Cerebellar nuclear complex (tissue), 1 donor: ENCODE data around the gene CST6.
"Not testable (repeated sequence)": the region's sequence is repeated elsewhere in the genome, so short reads cannot be mapped to it uniquely, and the experiment has no call there.

Experiments used
- DNase-seq, 2 experiments: peaks; one replicate each; lab custom pipeline; 2025; lab: John Stamatoyannopoulos, UW

The CST6 gene

DNA sequence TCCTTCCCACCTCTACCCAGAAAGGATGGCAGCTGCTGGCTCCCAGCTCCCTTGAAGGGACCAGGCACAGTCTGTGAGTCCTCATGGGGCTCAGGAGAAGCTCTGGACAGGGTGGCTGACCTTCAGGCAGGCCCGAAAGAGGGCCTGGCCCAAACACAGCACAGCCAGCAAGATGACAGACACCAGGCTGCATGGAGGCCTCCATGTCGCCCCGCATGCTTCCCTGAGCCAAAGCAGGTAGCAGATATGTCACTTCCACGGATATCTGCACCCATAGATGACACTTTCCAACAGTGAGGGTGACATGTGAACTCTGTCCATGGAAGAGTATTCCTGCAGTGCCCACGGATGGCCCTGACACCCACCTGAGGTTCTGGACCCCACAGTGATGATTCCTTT lies 28.2 kb upstream of the CST6 start:
- no peak for DNase-seq

GRCh38 chr11:65987336-65987735 lies 24.5 kb upstream of the CST6 start:
- no peak for DNase-seq

GRCh38 chr11:65988791-65989592 lies 22.8 kb upstream of the CST6 start:
- DNase-seq = peak; percentile 72 to 95

- peak in 1 of 2 experiments; percentile 36 for DNase-seq
These were observed 19.8 kb upstream of the CST6 start for GRCh38 chr11:65992056-65992455.

DNA sequence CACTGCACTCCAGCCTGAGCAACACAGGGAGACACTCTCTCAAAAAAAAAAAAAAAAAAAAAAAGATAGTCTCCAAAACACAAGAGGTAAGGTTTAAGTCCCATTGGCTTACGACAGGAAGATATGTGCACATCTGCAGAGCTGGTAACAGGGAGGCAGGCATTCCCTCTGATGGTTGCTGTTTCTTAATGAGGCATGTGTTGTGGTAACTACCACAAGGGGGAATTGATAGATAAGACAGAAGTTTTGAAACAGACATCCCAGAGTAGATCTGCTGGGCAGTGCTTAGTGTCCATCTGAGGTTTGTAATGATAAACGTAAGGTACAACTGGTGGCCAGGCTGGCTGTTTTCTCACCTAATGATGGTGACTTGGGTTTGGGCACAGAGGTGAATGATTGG lies 14.5 kb upstream of the CST6 start:
- DNase-seq = no peak

DNA sequence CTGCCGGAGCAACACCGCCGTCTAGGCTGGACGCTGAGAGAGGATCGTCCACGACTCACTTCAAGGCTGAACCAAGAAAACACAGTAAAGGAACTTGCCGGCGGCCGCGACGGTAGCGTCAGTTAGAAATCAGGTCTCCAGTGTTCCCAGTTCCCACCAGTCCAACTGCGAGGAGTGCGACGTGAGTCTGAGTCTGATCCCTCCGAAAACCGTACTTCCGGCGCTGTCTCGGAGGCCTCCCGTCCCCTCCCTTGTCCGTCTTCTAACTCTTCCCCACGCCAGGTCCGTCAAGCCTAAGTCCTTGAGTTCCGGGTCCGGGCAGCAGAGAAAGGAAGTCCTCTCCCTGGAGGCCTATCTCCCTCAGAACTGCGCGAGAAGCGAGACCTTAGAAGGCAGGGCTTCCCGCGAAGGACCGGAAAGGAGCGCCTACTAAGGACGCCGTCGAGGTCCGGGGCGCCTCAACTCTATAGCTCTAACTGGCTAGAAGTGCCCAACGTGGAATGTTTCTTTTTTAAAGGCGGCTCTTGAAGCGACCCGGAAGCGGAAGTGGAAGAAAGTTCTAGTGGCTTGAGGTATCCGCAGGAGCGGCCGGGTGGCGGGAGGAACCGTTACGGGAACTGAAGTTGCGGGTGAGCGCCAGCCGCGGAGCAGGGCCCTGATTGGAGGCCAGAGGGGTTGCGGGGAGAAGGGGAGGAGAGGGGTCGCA lies 9.7 kb upstream of the CST6 start, which contains the start of the genes BANF1 and EIF1AD:
TSS of gene BANF1 (plus strand) at position 562 of the 706 bp plus-strand sequence. CDS start 748 bp downstream, outside the sequence.
TSS of gene EIF1AD (minus strand) at position 216 of the 706 bp plus-strand sequence. CDS start 1,768 bp downstream, outside the sequence.
- DNase-seq = peak in 1 of 2 experiments; percentile 90

DNA sequence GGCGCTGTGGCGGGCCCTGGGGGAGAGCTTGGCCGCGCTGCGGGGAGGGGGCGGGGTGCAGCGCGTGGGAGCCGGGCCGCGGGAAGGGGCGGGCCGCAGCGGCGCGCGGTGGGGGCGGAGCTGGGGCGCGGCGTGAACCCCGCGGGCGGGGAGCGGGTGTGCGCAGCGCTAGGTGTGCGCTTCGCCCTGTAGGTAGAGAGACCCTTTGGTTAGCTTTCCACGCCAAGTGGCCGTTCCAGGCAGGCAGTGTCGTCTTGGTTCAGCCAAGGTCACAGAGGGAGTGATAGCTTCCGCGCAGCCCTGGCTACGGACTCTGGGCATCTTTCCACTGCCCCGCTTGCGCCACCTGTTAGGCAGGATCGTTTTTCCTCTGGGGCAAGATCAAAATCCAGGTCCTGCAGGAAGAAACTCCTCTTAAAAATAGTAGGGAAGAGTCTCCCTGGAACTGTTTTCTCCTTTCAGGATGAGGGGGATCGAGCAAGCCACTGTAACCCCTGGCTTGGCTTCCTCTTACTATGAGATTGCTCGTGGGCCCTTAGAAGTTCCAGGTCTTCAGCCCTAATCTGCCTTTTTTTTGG lies 9.1 kb upstream of the CST6 start:
- DNase-seq = no peak

DNA sequence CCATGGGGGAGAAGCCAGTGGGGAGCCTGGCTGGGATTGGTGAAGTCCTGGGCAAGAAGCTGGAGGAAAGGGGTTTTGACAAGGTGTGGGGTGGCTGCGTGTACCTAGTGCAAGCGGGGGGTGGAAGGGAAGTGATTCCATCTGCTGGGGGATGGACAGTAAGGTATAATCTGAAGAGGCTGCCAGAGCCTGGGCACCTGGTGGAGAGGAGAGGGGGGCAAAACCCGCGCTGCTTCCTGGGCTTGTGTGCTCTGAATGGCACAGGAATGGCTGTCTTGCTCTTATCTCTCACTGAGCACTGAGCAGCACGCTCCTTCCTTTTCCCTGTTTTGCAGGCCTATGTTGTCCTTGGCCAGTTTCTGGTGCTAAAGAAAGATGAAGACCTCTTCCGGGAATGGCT lies 8.5 kb upstream of the CST6 start:
- no peak for DNase-seq

GRCh38 chr11:66004186-66004585 lies 7.6 kb upstream of the CST6 start:
- no peak for DNase-seq

- no peak for DNase-seq
These were observed 5.5 kb upstream of the CST6 start for GRCh38 chr11:66006134-66006890.

DNA sequence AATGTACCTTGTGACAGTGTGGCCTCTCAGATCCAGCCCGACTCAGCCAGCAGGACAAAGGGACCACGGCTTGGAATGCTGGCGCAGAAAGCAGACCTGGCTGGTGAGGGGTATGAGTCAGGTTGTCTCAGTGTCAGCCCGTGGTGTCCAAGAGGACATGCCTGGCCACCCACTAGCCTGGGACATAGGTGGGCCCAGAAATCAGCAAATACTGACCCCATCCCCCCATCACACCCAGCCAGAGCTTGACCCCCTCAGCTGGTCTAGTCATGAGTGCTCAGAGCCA lies 5.0 kb upstream of the CST6 start:
- DNase-seq = no peak

- DNase-seq = no peak
These were observed 4.6 kb upstream of the CST6 start for GRCh38 chr11:66007201-66007634.

DNA sequence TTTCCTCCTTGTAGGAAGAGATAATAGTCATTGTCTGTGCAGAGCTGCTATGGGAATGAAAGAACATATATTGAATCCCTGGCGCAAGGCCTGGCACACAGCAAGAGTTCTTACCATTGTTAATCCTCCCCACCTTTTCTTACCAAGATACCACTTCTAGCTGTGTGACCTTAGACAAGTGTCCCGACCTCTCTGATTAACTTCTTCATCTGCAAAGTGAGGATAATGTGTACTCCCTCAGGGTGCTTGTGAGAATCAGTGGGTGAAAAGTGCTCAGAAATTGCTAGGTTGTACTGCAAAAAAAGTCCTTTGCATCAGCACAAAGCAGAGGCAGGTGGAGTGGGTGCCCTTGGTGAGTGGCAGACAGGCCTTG lies 3.7 kb upstream of the CST6 start:
- no peak for DNase-seq

GRCh38 chr11:66008468-66009101 lies 3.2 kb upstream of the CST6 start:
- no peak for DNase-seq

DNA sequence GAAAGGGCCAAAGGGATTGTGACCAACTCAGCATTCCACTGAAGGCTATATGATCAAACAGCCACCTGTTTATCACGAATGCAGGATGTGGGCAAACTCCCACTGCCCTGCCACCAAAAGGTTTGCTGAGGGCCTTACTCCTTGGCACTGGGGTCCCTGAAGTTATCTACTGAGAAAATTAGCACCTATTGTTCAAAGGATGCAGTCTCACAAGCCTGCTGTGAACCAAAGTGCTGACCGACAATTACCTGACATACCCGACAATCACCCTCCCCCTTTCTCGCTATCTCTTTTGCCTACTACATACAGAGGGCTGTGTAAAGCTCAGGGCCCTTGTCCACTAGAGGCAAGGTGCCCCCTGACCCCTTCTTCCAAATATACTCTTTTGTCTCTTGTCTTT lies 1.8 kb upstream of the CST6 start:
- DNase-seq = not testable (repeated sequence)

DNA sequence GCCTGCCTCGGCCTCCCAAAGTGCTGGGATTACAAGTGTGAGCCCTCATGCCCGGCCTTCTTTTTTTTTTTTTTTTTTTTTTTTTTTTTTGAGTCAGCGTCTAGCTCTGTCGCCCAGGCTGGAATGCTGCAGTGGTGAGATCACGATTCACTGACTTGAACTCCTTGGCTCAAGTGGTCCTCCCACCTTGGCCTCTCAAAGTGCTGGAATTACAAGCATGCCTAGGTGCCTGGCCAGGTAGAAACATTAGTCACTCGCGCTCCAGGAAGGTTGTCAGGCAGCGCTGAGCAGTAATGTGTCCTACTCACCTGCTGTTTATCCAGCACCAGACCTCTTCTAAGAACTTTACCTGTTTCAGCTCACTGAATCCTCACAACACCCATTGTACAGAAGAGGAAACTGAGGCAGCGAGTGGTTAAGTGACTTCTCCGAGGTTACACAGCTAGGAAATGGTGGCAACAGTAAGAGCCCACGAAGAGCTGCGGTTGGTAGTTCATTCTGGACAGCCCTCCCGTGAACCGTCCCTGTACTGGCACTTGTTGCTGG lies 496 bp upstream of the CST6 start:
- no peak for DNase-seq

GRCh38 chr11:66012371-66012945 lies 650 bp downstream of the CST6 start:
- DNase-seq = no peak

GRCh38 chr11:66012946-66013761 lies 1.3 kb downstream of the CST6 start:
- DNase-seq = no peak

- DNase-seq = no peak
These were observed 1.9 kb downstream of the CST6 start for GRCh38 chr11:66013762-66014100.

- no peak for DNase-seq
These were observed 3.1 kb downstream of the CST6 start for GRCh38 chr11:66014804-66015453.
